Measurements from ENCODE around the gene NKAIN4. TPM values are rescaled to one million over a fixed set of nuclear protein-coding genes. Genes with fewer than 3 reads are reported as not detected.

Gene NKAIN4
- total and polyA plus RNA-seq, 7 donors, result not detected

GRCh38 chr20:63261795-63262528, 7.7 kb upstream of the NKAIN4 start:
- ATAC-seq, result no peak
- peaks cover 0 to 64% (median 2%) of the 10 kb centered on the region in 3 donors for H3K27me3 ChIP-seq (ENCODE audit: insufficient read depth in 3 of 3, low read length in 2 of 3)

GRCh38 chr20:63261060-63261794, 7.0 kb upstream of the NKAIN4 start:
- Histone ChIP-seq H3K4me1 (peaks cover 4% of the 10 kb centered on the region), H3K36me3 (ENCODE audit: insufficient read depth in 1 of 2, low read depth in 1 of 2) (no peaks in the 10 kb centered on the region), H3K9me3 (no peaks in the 10 kb centered on the region), H3K4me3 (no peak overlapping the region), H3K27ac (no peak overlapping the region), H3K27me3 (ENCODE audit: insufficient read depth in 3 of 3, low read length in 2 of 3) (peaks cover 0 to 68% (median 6%) of the 10 kb centered on the region in 3 donors)
- intact Hi-C loops (cut with DNase I), result no loop called here
- no peak for DNase-seq
- WGBS, 3 donors, result 44 to 52% (median 47%) methylated on average over 25 of the region's 25 CpGs
- no peak for ATAC-seq
- TF ChIP-seq, protein P1, sequence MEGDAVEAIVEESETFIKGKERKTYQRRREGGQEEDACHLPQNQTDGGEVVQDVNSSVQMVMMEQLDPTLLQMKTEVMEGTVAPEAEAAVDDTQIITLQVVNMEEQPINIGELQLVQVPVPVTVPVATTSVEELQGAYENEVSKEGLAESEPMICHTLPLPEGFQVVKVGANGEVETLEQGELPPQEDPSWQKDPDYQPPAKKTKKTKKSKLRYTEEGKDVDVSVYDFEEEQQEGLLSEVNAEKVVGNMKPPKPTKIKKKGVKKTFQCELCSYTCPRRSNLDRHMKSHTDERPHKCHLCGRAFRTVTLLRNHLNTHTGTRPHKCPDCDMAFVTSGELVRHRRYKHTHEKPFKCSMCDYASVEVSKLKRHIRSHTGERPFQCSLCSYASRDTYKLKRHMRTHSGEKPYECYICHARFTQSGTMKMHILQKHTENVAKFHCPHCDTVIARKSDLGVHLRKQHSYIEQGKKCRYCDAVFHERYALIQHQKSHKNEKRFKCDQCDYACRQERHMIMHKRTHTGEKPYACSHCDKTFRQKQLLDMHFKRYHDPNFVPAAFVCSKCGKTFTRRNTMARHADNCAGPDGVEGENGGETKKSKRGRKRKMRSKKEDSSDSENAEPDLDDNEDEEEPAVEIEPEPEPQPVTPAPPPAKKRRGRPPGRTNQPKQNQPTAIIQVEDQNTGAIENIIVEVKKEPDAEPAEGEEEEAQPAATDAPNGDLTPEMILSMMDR (IDR thresholded peaks at IDR 0.05), result no peak

More at GRCh38 chr20:63261795-63262528, 7.7 kb upstream of the NKAIN4 start:
- no peak overlapping the region for H3K27ac ChIP-seq
- no peaks in the 10 kb centered on the region for H3K36me3 ChIP-seq (ENCODE audit: insufficient read depth in 1 of 2, low read depth in 1 of 2)
- DNase-seq, result no peak
- intact Hi-C loops (cut with DNase I), result no loop called here
- TF ChIP-seq, protein P1 (IDR thresholded peaks at IDR 0.05), result no peak
- H3K4me1 ChIP-seq, result peaks cover 6% of the 10 kb centered on the region
- 54 to 56% (median 54%) methylated on average over 26 to 30 of the region's 30 CpGs for WGBS, 3 donors
- H3K4me3 ChIP-seq, result no peak overlapping the region
- H3K9me3 ChIP-seq, result no peaks in the 10 kb centered on the region

GRCh38 chr20:63260521-63260920, 6.3 kb upstream of the NKAIN4 start:
- H3K27ac ChIP-seq, result no peak overlapping the region
- no peaks in the 10 kb centered on the region for H3K36me3 ChIP-seq (ENCODE audit: insufficient read depth in 1 of 2, low read depth in 1 of 2)
- ATAC-seq (no peak), DNase-seq (no peak)
- H3K27me3 ChIP-seq (ENCODE audit: insufficient read depth in 3 of 3, low read length in 2 of 3), result peaks cover 0 to 69% (median 10%) of the 10 kb centered on the region in 3 donors
- H3K9me3 ChIP-seq, result no peaks in the 10 kb centered on the region
- no peaks in the 10 kb centered on the region for H3K4me1 ChIP-seq
- WGBS, 3 donors, result 66 to 81% (median 69%) methylated on average over 14 to 15 of the region's 15 CpGs
- TF ChIP-seq, protein P1 (IDR thresholded peaks at IDR 0.05), result no peak
- intact Hi-C loops (cut with DNase I), result no loop called here
- no peak overlapping the region for H3K4me3 ChIP-seq

DNA sequence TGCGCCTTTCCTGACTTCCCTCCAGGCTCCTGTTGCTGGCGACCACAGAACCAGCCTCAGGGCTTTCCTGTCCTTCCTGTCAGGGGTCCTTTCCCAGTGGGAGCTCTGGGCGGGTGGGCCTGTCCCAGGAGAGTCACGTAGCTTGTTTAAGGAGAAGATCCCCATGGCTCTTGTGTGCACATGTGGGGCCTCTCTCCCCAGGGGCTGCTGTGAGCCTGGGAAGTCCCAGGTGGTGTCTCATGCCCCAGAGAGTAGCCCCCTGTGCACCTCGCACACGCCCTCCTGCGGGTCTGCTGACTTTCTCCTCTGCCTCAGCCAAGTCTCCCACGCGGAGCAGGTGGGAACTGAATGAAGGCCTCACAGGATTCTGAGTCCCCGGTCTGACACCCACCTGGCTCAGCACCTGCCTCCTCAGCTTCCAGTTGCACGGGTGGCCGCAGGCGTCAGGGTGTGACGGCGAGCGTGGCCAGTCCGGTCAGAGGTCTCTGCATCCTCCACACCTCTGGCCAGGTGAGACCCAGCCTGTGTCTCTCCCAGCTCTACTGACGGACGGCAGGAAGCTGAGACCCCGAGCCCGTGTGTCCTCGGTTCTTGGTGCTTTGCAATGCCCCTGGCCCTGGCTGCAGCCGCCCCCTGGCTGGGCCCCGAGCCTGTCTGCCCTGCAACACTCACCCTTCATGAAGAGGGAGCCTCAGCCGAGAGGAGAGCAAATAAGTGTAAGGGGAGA, 5.6 kb upstream of the NKAIN4 start:
- Histone ChIP-seq H3K4me3 (no peak overlapping the region), H3K4me1 (no peaks in the 10 kb centered on the region), H3K27me3 (ENCODE audit: insufficient read depth in 3 of 3, low read length in 2 of 3) (peaks cover 0 to 69% (median 10%) of the 10 kb centered on the region in 3 donors), H3K27ac (no peak overlapping the region), H3K9me3 (no peaks in the 10 kb centered on the region), H3K36me3 (ENCODE audit: insufficient read depth in 1 of 2, low read depth in 1 of 2) (no peaks in the 10 kb centered on the region)
- TF ChIP-seq, protein P1 (IDR thresholded peaks at IDR 0.05), result no peak
- ATAC-seq, result no peak
- 74 to 88% (median 78%) methylated on average over 25 of the region's 25 CpGs for WGBS, 3 donors
- DNase-seq, result no peak
- intact Hi-C loops (cut with DNase I), result no loop called here
